ENCODE measurements around the gene OR4D9. TPM values are rescaled to one million over a fixed set of nuclear protein-coding genes. Genes with fewer than 3 reads are reported as not detected.

The OR4D9 gene
- total RNA-seq = not detected in 2 replicates

DNA sequence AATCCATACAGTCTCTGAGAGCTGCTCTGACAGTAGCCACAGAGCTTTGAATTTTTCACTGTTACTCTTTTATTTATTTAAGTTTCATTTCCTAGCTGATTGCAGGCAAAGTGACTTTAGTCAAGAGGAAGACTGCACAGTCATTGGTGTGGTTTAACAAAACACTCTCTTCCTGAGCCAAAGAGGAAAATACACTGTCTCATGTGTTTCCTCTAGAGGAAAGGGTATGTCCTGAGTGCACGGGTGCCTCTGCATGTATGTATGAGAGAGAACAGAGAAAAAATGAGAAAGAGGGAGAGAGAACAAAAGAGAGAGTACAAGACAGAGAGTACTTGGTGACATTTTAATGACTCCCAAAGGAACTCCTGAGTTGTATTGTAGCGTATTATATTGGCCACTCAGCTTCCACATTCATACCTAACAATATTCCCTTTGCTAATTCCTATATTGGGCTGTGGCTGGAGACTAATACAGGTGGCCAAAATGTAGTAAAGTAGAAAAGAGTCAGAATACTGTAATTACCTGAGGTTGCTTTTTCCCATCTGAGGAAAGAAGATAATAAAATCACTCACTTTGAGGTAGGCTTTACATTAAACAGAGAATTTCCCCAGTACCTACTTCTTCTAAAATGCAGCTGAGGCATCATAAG lies at the start of gene OR4D9:
Gene OR4D9 (plus strand): TSS at position 599 of the 649 bp plus-strand sequence. CDS start 3,374 bp downstream, outside the sequence.

GRCh38 chr11:59473015-59473414 lies 38.3 kb upstream of the OR4D9 start, which contains the start of gene OR4D10:
OR4D10 (plus strand) TSS chr11:59473315; CDS start chr11:59477430, 4,115 bp downstream.

DNA sequence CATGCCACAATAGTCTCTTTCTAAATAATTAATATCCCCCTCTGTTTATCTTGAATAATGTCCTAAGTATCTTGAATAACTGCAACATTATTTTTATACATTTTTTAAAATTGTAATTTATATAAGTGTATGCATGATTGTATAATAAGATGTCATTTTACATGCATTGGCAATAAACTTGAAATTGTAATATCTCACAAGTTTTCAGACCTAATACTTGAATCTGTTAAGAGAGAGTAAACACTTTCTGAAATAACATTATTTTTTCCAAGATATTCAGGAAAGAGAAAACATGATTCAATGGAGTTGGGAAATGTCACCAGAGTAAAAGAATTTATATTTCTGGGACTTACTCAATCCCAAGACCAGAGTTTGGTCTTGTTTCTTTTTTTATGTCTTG lies 8.1 kb upstream of the OR4D9 start, which contains the start of gene OR4D11:
Gene OR4D11 (plus strand): TSS at position 301 of the 400 bp plus-strand sequence. CDS start 0 bp downstream, at position 301.

Other genes starting within 250 kb of the OR4D9 start
- not detected in 2 replicates for gene OR5AN1, start 152.6 kb upstream of the OR4D9 start, total RNA-seq
- gene OR5A2, start 85.1 kb upstream of the OR4D9 start, total RNA-seq = not detected in 2 replicates
- not detected in 2 replicates for gene OR5A1, start 75.1 kb upstream of the OR4D9 start, total RNA-seq
- not detected in 2 replicates for gene OR4D6, start 54.6 kb upstream of the OR4D9 start, total RNA-seq
- gene OR4D10, start 38.2 kb upstream of the OR4D9 start, total RNA-seq = not detected in 2 replicates
- 0.16 TPM in 1 of 2 replicates, not detected in the other for gene OR4D11, start 8.0 kb upstream of the OR4D9 start, total RNA-seq
- 28.4 and 30.3 TPM in 2 replicates for gene OSBP, start 104.2 kb downstream of the OR4D9 start, total RNA-seq
- gene PATL1, start 157.5 kb downstream of the OR4D9 start, total RNA-seq = 15.6 and 15.8 TPM in 2 replicates
- gene OR10V1, start 202.3 kb downstream of the OR4D9 start, total RNA-seq = not detected in 2 replicates
- 16.8 and 21.7 TPM in 2 replicates for gene STX3, start 243.8 kb downstream of the OR4D9 start, total RNA-seq

Data from hair follicle dermal papilla cell (primary cell).